Activated CD4-positive, alpha-beta T cell treated with anti-CD3 and anti-CD28 coated beads, Interleukin-2, amount 50 U/mL, for 24 hours (primary cell): ENCODE measurements around the gene PRDM12.

ENCODE experiments used
- DNase-seq, 2 donors: peaks; one replicate each; pipeline ENCODE4 v3.0.0-alpha.2; 2020; ENCODE audit warnings: low read depth in 1 of 2, low spot score in 1 of 2

PRDM12 gene

GRCh38 chr9:130714586-130715110, 50.3 kb downstream of the PRDM12 start:
- no peak for DNase-seq

DNA sequence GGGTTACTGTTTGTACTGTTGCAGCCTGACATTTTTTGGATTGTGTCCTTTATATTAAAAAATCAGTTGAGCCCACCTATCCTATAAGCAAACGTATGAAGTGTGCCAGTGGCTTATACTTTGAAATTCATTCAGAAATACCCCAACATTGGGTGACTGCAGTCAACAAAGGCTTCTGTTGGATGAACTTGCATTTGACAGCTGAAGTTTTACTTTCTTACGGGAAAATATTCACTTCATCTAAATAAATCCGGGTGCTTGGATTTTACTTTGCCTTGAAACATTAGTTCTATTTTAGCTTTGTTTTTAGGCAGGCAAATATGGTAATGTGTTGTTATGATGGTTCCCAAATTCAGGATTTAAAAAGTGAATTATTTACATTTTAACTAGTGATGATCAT, 50.9 kb downstream of the PRDM12 start:
- no peak for DNase-seq

DNA sequence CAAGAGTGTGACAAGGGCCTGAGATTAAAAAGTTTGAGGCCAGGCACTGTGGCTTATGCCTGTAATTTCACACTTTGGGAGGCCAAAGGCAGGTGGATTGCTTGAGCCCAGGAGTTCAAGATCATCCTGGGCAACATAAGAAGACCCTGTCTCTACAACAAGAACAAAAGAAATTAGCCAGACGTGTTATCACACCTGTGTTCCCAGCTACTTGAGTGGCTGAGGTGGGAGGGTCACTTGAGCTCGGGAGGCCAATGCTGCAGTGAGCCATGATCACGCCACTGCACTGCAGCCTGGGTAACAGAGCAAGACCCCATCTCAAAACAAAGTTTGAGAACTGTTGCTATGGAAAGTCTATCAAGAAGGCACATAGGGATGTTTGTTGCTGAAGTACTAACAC, 54.2 kb downstream of the PRDM12 start:
- DNase-seq: no peak

GRCh38 chr9:130720762-130721161, 56.4 kb downstream of the PRDM12 start:
- no peak for DNase-seq

GRCh38 chr9:130728721-130729120, 64.3 kb downstream of the PRDM12 start:
- DNase-seq: no peak

DNA sequence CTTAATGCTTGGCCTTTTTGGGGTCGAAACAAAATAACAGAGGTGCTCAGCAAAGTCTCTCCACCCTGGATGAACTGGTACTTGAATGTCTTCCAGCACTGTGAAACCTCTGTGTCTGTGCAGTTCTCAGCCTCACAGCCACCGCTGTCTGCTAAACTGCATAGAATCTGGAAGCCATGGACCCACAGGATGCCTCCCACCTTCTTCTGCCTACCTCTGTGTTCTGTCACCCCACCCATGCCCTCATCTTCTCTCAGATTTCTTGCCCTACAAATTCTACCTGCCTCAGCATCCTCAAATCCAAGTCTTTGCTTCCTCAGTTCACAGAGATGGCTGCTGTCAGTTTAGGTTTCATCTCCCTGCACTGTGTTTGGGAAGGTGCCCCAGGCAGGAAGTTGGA, 64.8 kb downstream of the PRDM12 start:
- DNase-seq: no peak

DNA sequence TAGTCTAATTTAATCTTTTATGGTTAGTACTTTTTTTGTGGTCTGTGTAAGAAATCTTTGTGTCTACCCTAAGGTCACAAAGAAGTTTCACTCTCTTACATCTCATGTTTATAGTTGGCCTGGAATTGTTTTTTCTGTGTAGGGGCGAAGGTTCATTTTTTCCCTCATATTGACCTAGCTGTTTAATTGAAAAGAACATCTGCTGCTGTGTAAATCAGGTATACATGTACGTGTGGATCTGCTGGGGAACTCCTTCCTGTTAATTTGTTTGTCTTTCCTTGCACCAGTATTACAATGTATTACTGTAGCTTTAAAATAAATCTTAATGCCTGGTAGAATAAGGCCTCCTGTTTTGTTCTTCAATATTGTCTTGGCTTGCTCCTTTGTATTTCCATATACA, 67.0 kb downstream of the PRDM12 start:
- DNase-seq: no peak

- DNase-seq: no peak
These were observed 67.7 kb downstream of the PRDM12 start for GRCh38 chr9:130732136-130732535.
